HEK293T (cell line): ENCODE results near the gene DOLPP1.

Experiments used
- BHLHE40 ChIP-seq: fragments of 450-650 bp; IDR thresholded peaks from 2 replicates; pipeline ENCODE4 v1.6.1; 2016; ENCODE audit warnings: mild to moderate bottlenecking, moderate library complexity, borderline replicate concordance
- ELF4 ChIP-seq: fragments of 450-650 bp; IDR thresholded peaks from 2 replicates; pipeline ENCODE4 v1.6.1; 2017; ENCODE audit warnings: antibody characterized with exemption
- FOXA1 ChIP-seq: fragments of 450-650 bp; IDR thresholded peaks from 2 replicates; pipeline ENCODE4 v1.6.1; 2016; ENCODE audit warnings: mild to moderate bottlenecking
- FOXK2 ChIP-seq: fragments of 450-650 bp; IDR thresholded peaks from 2 replicates; pipeline ENCODE4 v1.6.1; 2016; ENCODE audit warnings: mild to moderate bottlenecking
- FOXM1 ChIP-seq: fragments of 450-650 bp; IDR thresholded peaks from 2 replicates; pipeline ENCODE4 v1.6.1; 2017; ENCODE audit warnings: mild to moderate bottlenecking, borderline replicate concordance
- HDGF ChIP-seq: fragments of 450-650 bp; IDR thresholded peaks from 2 replicates; pipeline ENCODE4 v1.6.1; 2017; ENCODE audit warnings: antibody characterized with exemption, borderline replicate concordance
- LEF1 ChIP-seq: fragments of 450-650 bp; IDR thresholded peaks from 2 replicates; pipeline ENCODE4 v1.6.1; 2017; ENCODE audit warnings: mild to moderate bottlenecking, borderline replicate concordance
- SP1 ChIP-seq: fragments of 450-650 bp; IDR thresholded peaks from 2 replicates; pipeline ENCODE4 v1.6.1; 2017
- SUZ12 ChIP-seq: fragments of 450-650 bp; IDR thresholded peaks from 2 replicates; pipeline ENCODE4 v1.6.1; 2016; ENCODE audit warnings: mild to moderate bottlenecking
- TARDBP ChIP-seq: fragments of 450-650 bp; IDR thresholded peaks from 2 replicates; pipeline ENCODE4 v1.6.1; 2016
- TF ChIP-seq, protein P1 (sequence below): fragments of 450-650 bp; IDR thresholded peaks from 2 replicates; pipeline ENCODE4 v1.6.1; 2016

DNA sequence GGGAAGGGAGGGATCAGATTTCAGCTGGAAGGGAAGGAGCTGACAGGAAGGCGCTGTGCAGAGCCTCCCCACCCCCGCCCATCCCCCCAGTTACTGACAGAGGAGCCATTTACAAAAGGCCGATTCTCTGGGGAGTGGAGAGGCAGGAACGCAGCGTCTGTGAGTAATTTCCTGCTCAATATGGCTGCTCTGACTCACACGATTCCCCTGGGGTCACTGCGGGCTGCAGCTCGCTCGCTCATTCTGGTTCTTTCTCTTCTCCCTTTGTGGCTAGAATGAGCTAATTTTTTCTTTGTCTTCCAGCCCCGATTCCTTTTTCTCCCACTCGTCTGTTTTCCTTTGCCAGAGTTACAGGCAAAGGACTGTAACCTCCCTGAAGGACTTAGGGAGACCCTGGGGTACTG is 59.1 kb downstream of the DOLPP1 start:
- TF ChIP-seq FOXM1 (no peak), SUZ12 (no peak), TARDBP (no peak), SP1 (no peak), ELF4 (no peak), FOXA1 (no peak), FOXK2 (no peak), HDGF (no peak), LEF1 (no peak), BHLHE40 (no peak)
- TF ChIP-seq, protein P1, sequence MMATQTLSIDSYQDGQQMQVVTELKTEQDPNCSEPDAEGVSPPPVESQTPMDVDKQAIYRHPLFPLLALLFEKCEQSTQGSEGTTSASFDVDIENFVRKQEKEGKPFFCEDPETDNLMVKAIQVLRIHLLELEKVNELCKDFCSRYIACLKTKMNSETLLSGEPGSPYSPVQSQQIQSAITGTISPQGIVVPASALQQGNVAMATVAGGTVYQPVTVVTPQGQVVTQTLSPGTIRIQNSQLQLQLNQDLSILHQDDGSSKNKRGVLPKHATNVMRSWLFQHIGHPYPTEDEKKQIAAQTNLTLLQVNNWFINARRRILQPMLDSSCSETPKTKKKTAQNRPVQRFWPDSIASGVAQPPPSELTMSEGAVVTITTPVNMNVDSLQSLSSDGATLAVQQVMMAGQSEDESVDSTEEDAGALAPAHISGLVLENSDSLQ = peak; percentile 83
